ENCODE measurements around the gene SORCS2. TPM values are rescaled to one million over a fixed set of nuclear protein-coding genes. Genes with fewer than 3 reads are reported as not detected.

SORCS2 gene
- total RNA-seq, 1 donor from 2014 or later, result 5.2 TPM

- peaks cover 5% of the 10 kb centered on the region for H3K36me3 Mint-ChIP-seq
These were observed 597.7 kb downstream of the SORCS2 start for GRCh38 chr4:7790023-7790422.

GRCh38 chr4:7790999-7791398, 598.7 kb downstream of the SORCS2 start:
- Histone ChIP-seq H3K27me3 (no peaks in the 10 kb centered on the region), H3K9ac (no peak overlapping the region), H3K4me3 (no peak overlapping the region), H3K27ac (no peak overlapping the region), H3K4me2 (no peak overlapping the region), H3F3A (ENCODE audit: low read depth) (no peaks in the 10 kb centered on the region), H3K79me2 (ENCODE audit: low read depth) (no peaks in the 10 kb centered on the region), H4K20me1 (ENCODE audit: low read depth) (no peaks in the 10 kb centered on the region), H3K9me3 (ENCODE audit: low read depth) (no peaks in the 10 kb centered on the region), H2AFZ (replicated peaks) (no peak overlapping the region), H3K4me1 (no peaks in the 10 kb centered on the region), H3K36me3 (no peaks in the 10 kb centered on the region)
- Mint-ChIP-seq H3K9me3 (no peaks in the 10 kb centered on the region), H3K4me3 (no peak overlapping the region), H3K27me3 (ENCODE audit: insufficient read depth, low read depth) (no peaks in the 10 kb centered on the region), H3K36me3 (no peaks in the 10 kb centered on the region), H3K4me1 (peaks cover 27% of the 10 kb centered on the region), H3K27ac (no peak overlapping the region)
- TF ChIP-seq CTCF (IDR thresholded peaks at IDR 0.05), result no peak
- no peak for TF ChIP-seq EZH2 (IDR thresholded peaks at IDR 0.05)
- no peak for TF ChIP-seq EZH2phosphoT487 (IDR thresholded peaks at IDR 0.05)
- no peak for DNase-seq (ENCODE audit: low spot score)

More at GRCh38 chr4:7790023-7790422, 597.7 kb downstream of the SORCS2 start:
- Mint-ChIP-seq H3K9me3 (no peaks in the 10 kb centered on the region), H3K4me1 (peaks cover 27% of the 10 kb centered on the region), H3K4me3 (no peak overlapping the region), H3K27ac (no peak overlapping the region), H3K27me3 (ENCODE audit: insufficient read depth, low read depth) (no peaks in the 10 kb centered on the region)
- Histone ChIP-seq H3K9ac (no peak overlapping the region), H3K4me2 (no peak overlapping the region), H3K4me3 (no peak overlapping the region), H3K27ac (no peak overlapping the region), H3K9me3 (ENCODE audit: low read depth) (no peaks in the 10 kb centered on the region), H3K36me3 (no peaks in the 10 kb centered on the region), H3F3A (ENCODE audit: low read depth) (no peaks in the 10 kb centered on the region), H3K4me1 (no peaks in the 10 kb centered on the region), H4K20me1 (ENCODE audit: low read depth) (no peaks in the 10 kb centered on the region), H2AFZ (replicated peaks) (no peak overlapping the region), H3K27me3 (no peaks in the 10 kb centered on the region), H3K79me2 (ENCODE audit: low read depth) (no peaks in the 10 kb centered on the region)
- TF ChIP-seq EZH2 (IDR thresholded peaks at IDR 0.05), result no peak
- DNase-seq (ENCODE audit: low spot score), result no peak

Small RNA genes lying within 50 kb of the gene (microRNA-seq; reads per million reads assigned to microRNA genes)
- gene MIR4274 (not detected), gene MIR4798 (not detected)

Small RNA genes lying within 50 kb of the gene (small RNA-seq; reads per million reads assigned to genes)
- gene MIR4274, result not detected
- gene MIR4798, result not detected

Other genes starting within 250 kb of the SORCS2 start
- gene TADA2B, start 149.2 kb upstream of the SORCS2 start, total RNA-seq (ENCODE audit: low replicate concordance), result 10.6 and 12.6 TPM in 2 replicates
- 13.7 and 21.0 TPM in 2 replicates for gene GRPEL1, start 124.5 kb upstream of the SORCS2 start, total RNA-seq (ENCODE audit: low replicate concordance)
- 0.06 TPM in 1 of 2 replicates, not detected in the other for gene PSAPL1, start 242.4 kb downstream of the SORCS2 start, total RNA-seq (ENCODE audit: low replicate concordance)

Measured in neural progenitor cell (in vitro differentiated cells).